ENCODE data around the gene FOXE3.

FOXE3 gene

GRCh38 chr1:47420547-47420946, 4.5 kb downstream of the FOXE3 start:
- Histone ChIP-seq H3K4me1 (no peaks in the 10 kb centered on the region), H3K27me3 (ENCODE audit: control insufficient read depth, insufficient read depth, low read length) (no peaks in the 10 kb centered on the region), H3K4me2 (ENCODE audit: low read length) (no peak overlapping the region), H2AFZ (no peak overlapping the region), H3K27ac (no peak overlapping the region), H3K9ac (no peak overlapping the region), H3K79me2 (no peaks in the 10 kb centered on the region), H3K36me3 (ENCODE audit: control insufficient read depth, insufficient read depth, low read length) (no peaks in the 10 kb centered on the region), H3K4me3 (ENCODE audit: low read depth, low read length) (no peak overlapping the region), H3K9me3 (ENCODE audit: control insufficient read depth, low read length) (no peaks in the 10 kb centered on the region)
- TF ChIP-seq CTCF (IDR thresholded peaks at IDR 0.05) = no peak

- H3K27me3 ChIP-seq (ENCODE audit: control insufficient read depth, insufficient read depth, low read length) = peaks cover 2% of the 10 kb centered on the region
Observed at GRCh38 chr1:47423872-47424271, 7.8 kb downstream of the FOXE3 start.

GRCh38 chr1:47424336-47424982, 8.4 kb downstream of the FOXE3 start:
- no peaks in the 10 kb centered on the region for H3K9me3 ChIP-seq (ENCODE audit: control insufficient read depth, low read length)
- peaks cover 2% of the 10 kb centered on the region for H3K27me3 ChIP-seq (ENCODE audit: control insufficient read depth, insufficient read depth, low read length)
- no peak overlapping the region for H3K4me2 ChIP-seq (ENCODE audit: low read length)
- H3K27ac ChIP-seq = no peak overlapping the region
- H2AFZ ChIP-seq = no peak overlapping the region
- no peaks in the 10 kb centered on the region for H3K79me2 ChIP-seq
- H3K36me3 ChIP-seq (ENCODE audit: control insufficient read depth, insufficient read depth, low read length) = no peaks in the 10 kb centered on the region
- no peak overlapping the region for H3K9ac ChIP-seq
- TF ChIP-seq CTCF (IDR thresholded peaks at IDR 0.05) = peak; percentile 74
- H3K4me3 ChIP-seq (ENCODE audit: low read depth, low read length) = no peak overlapping the region
- no peaks in the 10 kb centered on the region for H3K4me1 ChIP-seq

More at GRCh38 chr1:47423872-47424271, 7.8 kb downstream of the FOXE3 start:
- Histone ChIP-seq H3K4me1 (no peaks in the 10 kb centered on the region), H2AFZ (no peak overlapping the region), H3K4me3 (ENCODE audit: low read depth, low read length) (no peak overlapping the region), H3K79me2 (no peaks in the 10 kb centered on the region), H3K36me3 (ENCODE audit: control insufficient read depth, insufficient read depth, low read length) (no peaks in the 10 kb centered on the region), H3K27ac (no peak overlapping the region), H3K9me3 (ENCODE audit: control insufficient read depth, low read length) (no peaks in the 10 kb centered on the region), H3K9ac (no peak overlapping the region), H3K4me2 (ENCODE audit: low read length) (no peak overlapping the region)
- no peak for TF ChIP-seq CTCF (IDR thresholded peaks at IDR 0.05)

GRCh38 chr1:47431534-47431933, 15.4 kb downstream of the FOXE3 start:
- Histone ChIP-seq H3K4me2 (ENCODE audit: low read length) (no peak overlapping the region), H3K27ac (no peak overlapping the region), H3K4me3 (ENCODE audit: low read depth, low read length) (no peak overlapping the region), H2AFZ (no peak overlapping the region), H3K27me3 (ENCODE audit: control insufficient read depth, insufficient read depth, low read length) (peaks cover 2% of the 10 kb centered on the region), H3K36me3 (ENCODE audit: control insufficient read depth, insufficient read depth, low read length) (no peaks in the 10 kb centered on the region), H3K9ac (no peak overlapping the region), H3K4me1 (no peaks in the 10 kb centered on the region), H3K79me2 (no peaks in the 10 kb centered on the region), H3K9me3 (ENCODE audit: control insufficient read depth, low read length) (no peaks in the 10 kb centered on the region)
- TF ChIP-seq CTCF (IDR thresholded peaks at IDR 0.05) = no peak
